Natural killer cell (primary cell): Measurements from ENCODE around the gene CEP350. TPM values are rescaled to one million over a fixed set of nuclear protein-coding genes. Genes with fewer than 3 reads are reported as not detected.

Experiments used
- ATAC-seq, 3 donors: fragments of 150-1000 bp in 2 of 3; fragments of 200-7000 bp in 1 of 3; cut with Tn5 transposase; 1 replicate in 1 of 3; 2 replicates in 2 of 3; pipeline ENCODE4 v1.10.0; 2021; ENCODE audit warnings: mild to moderate bottlenecking in 2 of 3, moderate library complexity in 2 of 3
- DNase-seq, 2 donors: peaks; one replicate each; pipeline versions ENCODE4 v3.0.0 to v3.0.0-alpha.2; 2013 to 2021; ENCODE audit warnings: mixed read lengths in 1 of 2
- H3K27ac ChIP-seq: one replicate; pipeline ENCODE4 v1.5.1; 2013; ENCODE audit warnings: mild to moderate bottlenecking, low read length
- H3K27me3 ChIP-seq: one replicate; pipeline ENCODE4 v1.6.1; 2013; ENCODE audit warnings: low read length; ENCODE audit not compliant: control insufficient read depth, insufficient read depth
- H3K36me3 ChIP-seq: one replicate; pipeline ENCODE4 v1.6.1; 2013; ENCODE audit warnings: low read length; ENCODE audit not compliant: control insufficient read depth, insufficient read depth
- H3K4me1 ChIP-seq: one replicate; pipeline ENCODE4 v1.6.1; 2013; ENCODE audit warnings: low read length; ENCODE audit not compliant: control insufficient read depth, insufficient read depth
- H3K4me3 ChIP-seq: one replicate; pipeline ENCODE4 v1.5.1; 2013; ENCODE audit warnings: low read length
- H3K9me3 ChIP-seq: one replicate; pipeline ENCODE4 v1.6.1; 2013; ENCODE audit warnings: low read length; ENCODE audit not compliant: control insufficient read depth, insufficient read depth
- H3K27ac Mint-ChIP-seq, 2 donors: one replicate each; pipeline ENCODE4 v1.8.0; 2022; ENCODE audit warnings: mild to moderate bottlenecking in 2 of 2, mixed read lengths in 2 of 2, moderate library complexity in 1 of 2
- H3K27me3 Mint-ChIP-seq, 2 donors: one replicate each; pipeline ENCODE4 v1.8.0; 2022; ENCODE audit warnings: low read depth in 2 of 2, mixed read lengths in 2 of 2
- H3K36me3 Mint-ChIP-seq: one replicate; pipeline ENCODE4 v1.8.0; 2022; ENCODE audit warnings: mixed read lengths
- H3K4me1 Mint-ChIP-seq, 2 donors: one replicate each; pipeline ENCODE4 v1.8.0; 2022; ENCODE audit warnings: mixed read lengths in 2 of 2
- H3K4me3 Mint-ChIP-seq: one replicate; pipeline ENCODE4 v1.8.0; 2022; ENCODE audit warnings: mild to moderate bottlenecking, moderate library complexity, mixed read lengths
- H3K9me3 Mint-ChIP-seq, 2 donors: one replicate each; pipeline ENCODE4 v1.8.0; 2022; ENCODE audit warnings: mixed read lengths in 2 of 2
- CTCF ChIP-seq: fragments of 200-600 bp; IDR thresholded peaks from one replicate; pipeline ENCODE4 v1.8.0; 2022; ENCODE audit warnings: antibody characterized with exemption
- WGBS: methylation state at CpG from one replicate; pipeline ENCODE4 v1.1.7; 2013; ENCODE audit warnings: missing lambda C conversion rate; ENCODE audit not compliant: insufficient coverage; 5-methylcytosine and 5-hydroxymethylcytosine counted together
- intact Hi-C: fragments of 100-400 bp; cut with micrococcal nuclease; formaldehyde crosslinking; loops from one replicate; pipeline ENCODE4 v1.14.2; 2022
- total RNA-seq, 4 donors: library from RNA; stranded (reverse); fragments of 120-200 nt in 1 of 4; gene quantifications; one replicate each; pipeline versions ENCODE4 v1.2.3 to v1.2.4, GENCODE V29; 2013 to 2022

Gene CEP350
- total RNA-seq, 3 donors from 2014 or later (not counting 1 experiment from before 2014, with no cell fraction given), result 66.9 to 83.7 (median 75.3) TPM

DNA sequence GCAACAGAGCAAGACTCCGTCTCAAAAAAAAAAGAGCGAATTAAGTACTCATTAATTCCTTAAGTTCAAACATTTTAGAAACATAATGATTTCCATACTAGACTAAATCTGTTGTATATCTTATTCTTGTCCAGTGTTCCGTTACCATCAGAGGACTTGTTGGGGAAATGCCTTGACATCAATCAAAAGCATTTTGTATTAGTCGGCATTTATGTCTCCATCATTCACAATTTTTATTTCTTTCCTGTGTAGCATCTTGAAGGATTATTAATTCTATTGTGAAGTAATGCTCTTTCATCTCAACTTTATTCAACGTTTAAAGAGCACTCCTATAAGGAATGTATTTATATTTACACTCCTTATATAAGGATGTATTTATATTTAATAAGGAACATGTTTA, 117.1 kb downstream of the CEP350 start:
- Histone ChIP-seq H3K36me3 (peaks cover 76% of the 10 kb centered on the region), H3K27me3 (no peaks in the 10 kb centered on the region), H3K4me3 (no peak overlapping the region), H3K9me3 (no peaks in the 10 kb centered on the region), H3K27ac (no peak overlapping the region), H3K4me1 (no peaks in the 10 kb centered on the region)
- no peak for DNase-seq
- Mint-ChIP-seq H3K4me1 (no peaks in the 10 kb centered on the region), H3K27me3 (no peaks in the 10 kb centered on the region), H3K4me3 (no peak overlapping the region), H3K27ac (no peak overlapping the region), H3K9me3 (no peaks in the 10 kb centered on the region), H3K36me3 (peaks cover 14% of the 10 kb centered on the region)
- TF ChIP-seq CTCF, result no peak
- WGBS, result 100% methylated on average over 2 of the region's 5 CpGs
- intact Hi-C loops, result no loop called here
- ATAC-seq, result no peak

GRCh38 chr1:180080439-180080838, 125.8 kb downstream of the CEP350 start:
- Histone ChIP-seq H3K27ac (no peak overlapping the region), H3K9me3 (no peaks in the 10 kb centered on the region), H3K27me3 (no peaks in the 10 kb centered on the region), H3K4me1 (no peaks in the 10 kb centered on the region), H3K36me3 (peaks cover 67% of the 10 kb centered on the region), H3K4me3 (no peak overlapping the region)
- Mint-ChIP-seq H3K9me3 (no peaks in the 10 kb centered on the region), H3K27me3 (no peaks in the 10 kb centered on the region), H3K36me3 (peaks cover 11% of the 10 kb centered on the region), H3K4me1 (no peaks in the 10 kb centered on the region), H3K27ac (no peak overlapping the region), H3K4me3 (no peak overlapping the region)
- DNase-seq (no peak), ATAC-seq (no peak)
- intact Hi-C loops, result no loop called here
- TF ChIP-seq CTCF, result no peak
- WGBS, result 100% methylated on average over 1 of the region's 1 CpG

DNA sequence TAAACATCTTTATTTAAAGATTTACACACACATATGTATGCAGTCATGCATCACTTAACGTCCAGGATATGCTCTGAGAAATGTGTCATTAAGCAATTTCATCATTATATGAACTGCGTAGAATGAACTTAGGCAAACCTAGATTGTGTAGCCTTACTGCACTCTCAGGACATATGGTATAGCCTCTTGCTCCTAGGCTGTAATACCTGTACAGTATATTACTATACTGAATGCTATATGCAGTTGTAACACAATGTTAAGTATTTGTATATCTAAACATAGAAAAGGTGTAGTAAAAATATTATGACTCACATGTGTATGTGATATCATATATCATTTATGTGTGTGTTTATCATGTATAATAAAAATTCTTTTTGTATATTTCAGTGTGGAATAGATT, 126.9 kb downstream of the CEP350 start:
- ATAC-seq (no peak), DNase-seq (no peak)
- H3K4me1 Mint-ChIP-seq, result no peaks in the 10 kb centered on the region
- H3K36me3 Mint-ChIP-seq, result peaks cover 11% of the 10 kb centered on the region
- H3K4me3 Mint-ChIP-seq, result no peak overlapping the region
- H3K9me3 ChIP-seq, result no peaks in the 10 kb centered on the region
- H3K27ac Mint-ChIP-seq, result no peak overlapping the region
- TF ChIP-seq CTCF, result no peak
- no peaks in the 10 kb centered on the region for H3K27me3 Mint-ChIP-seq
- no peak overlapping the region for H3K4me3 ChIP-seq
- H3K27ac ChIP-seq, result no peak overlapping the region
- H3K4me1 ChIP-seq, result no peaks in the 10 kb centered on the region
- no peaks in the 10 kb centered on the region for H3K9me3 Mint-ChIP-seq
- WGBS, result 96% methylated on average over 2 of the region's 2 CpGs
- intact Hi-C loops, result no loop called here
- no peaks in the 10 kb centered on the region for H3K27me3 ChIP-seq
- H3K36me3 ChIP-seq, result peaks cover 66% of the 10 kb centered on the region

GRCh38 chr1:180083164-180083563, 128.6 kb downstream of the CEP350 start:
- Mint-ChIP-seq H3K36me3 (peaks cover 10% of the 10 kb centered on the region), H3K9me3 (no peaks in the 10 kb centered on the region)
- no CpG with 5 or more reads among the region's 1 CpG for WGBS

More at GRCh38 chr1:180083164-180083563, 128.6 kb downstream of the CEP350 start:
- no peak for TF ChIP-seq CTCF
- ATAC-seq, result no peak
- no peaks in the 10 kb centered on the region for H3K4me1 Mint-ChIP-seq
- peaks cover 64% of the 10 kb centered on the region for H3K36me3 ChIP-seq
- H3K4me1 ChIP-seq, result no peaks in the 10 kb centered on the region
- no peaks in the 10 kb centered on the region for H3K9me3 ChIP-seq
- H3K27ac Mint-ChIP-seq, result no peak overlapping the region
- H3K27ac ChIP-seq, result no peak overlapping the region
- H3K4me3 ChIP-seq, result no peak overlapping the region
- DNase-seq, result no peak
- no peak overlapping the region for H3K4me3 Mint-ChIP-seq
- intact Hi-C loops, result no loop called here
- no peaks in the 10 kb centered on the region for H3K27me3 Mint-ChIP-seq
- no peaks in the 10 kb centered on the region for H3K27me3 ChIP-seq
